HG03571 (cell line): ENCODE measurements around the gene RASA1.

Experiments used
- ATAC-seq: cut with Tn5 transposase; IDR thresholded peaks from one replicate; pipeline ENCODE4 v1.9.1; 2021; ENCODE audit not compliant: unreplicated experiment

RASA1 gene

GRCh38 chr5:87359106-87359505 lies 91.4 kb downstream of the RASA1 start:
- ATAC-seq: no peak

DNA sequence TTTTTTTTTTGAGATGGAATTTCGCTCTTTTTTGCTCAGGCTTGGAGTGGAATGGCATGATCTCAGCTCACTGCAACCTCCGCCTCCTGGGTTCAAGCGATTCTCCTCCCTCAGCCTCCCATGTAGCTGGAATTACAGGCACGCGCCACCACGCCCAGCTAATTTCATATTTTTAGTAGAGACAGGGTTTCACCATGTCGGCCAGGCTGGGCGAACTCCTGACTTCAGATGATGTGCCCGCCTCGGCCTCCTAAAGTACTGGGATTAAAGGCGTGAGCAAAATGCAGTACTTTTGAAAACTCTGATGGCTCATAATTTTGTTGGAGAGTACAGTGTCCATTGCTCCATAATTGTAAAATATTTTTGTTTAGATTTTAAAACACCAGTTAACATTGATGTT lies 92.4 kb downstream of the RASA1 start:
- ATAC-seq: no peak

DNA sequence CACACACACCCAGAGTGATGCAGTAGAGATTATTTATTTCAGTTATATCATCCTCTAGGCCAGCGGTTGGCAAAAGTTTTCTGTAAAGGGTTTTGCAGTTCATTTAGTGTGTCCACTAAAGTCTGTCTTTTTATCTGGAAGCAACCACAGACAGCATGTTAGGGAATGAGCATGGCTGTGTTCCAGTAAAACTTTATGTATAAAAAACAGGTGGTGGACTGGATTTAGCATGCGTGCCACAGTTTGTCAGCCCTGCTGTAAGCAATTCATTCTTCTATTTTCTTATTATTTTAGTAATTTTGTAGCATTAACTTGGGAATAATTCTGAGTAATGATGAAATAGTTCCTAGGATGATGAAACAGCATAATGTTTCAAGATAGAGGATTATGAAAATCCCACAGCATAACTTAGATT lies 93.4 kb downstream of the RASA1 start:
- no peak for ATAC-seq

GRCh38 chr5:87361536-87362213 lies 94.0 kb downstream of the RASA1 start:
- ATAC-seq: no peak

DNA sequence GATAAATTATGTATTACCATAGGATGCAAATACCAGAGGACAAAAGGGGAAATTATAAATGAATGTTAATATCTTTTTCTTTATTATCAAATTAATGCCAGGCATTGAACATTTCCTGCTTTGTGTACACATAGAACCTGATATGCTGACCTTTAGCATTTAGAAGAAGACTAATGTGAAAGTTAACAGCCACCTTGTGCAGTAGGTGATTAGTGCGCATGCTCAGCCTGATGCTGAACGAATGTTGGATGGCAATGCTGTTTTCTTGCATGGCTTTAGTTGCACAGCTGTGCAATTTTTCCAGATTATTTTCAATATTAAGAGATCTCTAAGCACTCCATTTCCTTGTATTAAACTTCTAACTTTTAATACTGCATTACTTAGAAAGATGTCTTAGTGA lies 99.6 kb downstream of the RASA1 start:
- no peak for ATAC-seq

DNA sequence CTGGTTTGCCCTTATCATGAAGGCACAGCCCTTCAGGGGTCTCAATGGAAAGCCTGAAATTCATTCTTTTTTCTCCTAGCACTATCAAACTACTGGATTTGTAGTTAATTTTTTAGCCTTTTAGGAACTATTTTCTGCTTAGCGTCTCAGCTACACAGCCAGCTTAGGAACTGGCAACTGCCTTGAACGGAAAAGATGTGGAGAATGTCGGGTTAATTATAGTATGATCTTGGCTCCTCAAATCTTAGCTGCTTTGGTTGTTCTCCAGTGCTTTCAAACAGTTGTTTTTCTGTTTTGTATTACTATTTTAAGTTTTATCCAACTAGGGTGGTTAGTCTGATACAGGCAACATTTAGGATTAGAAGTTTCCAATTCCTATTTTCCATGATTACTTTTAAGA lies 100.9 kb downstream of the RASA1 start:
- no peak for ATAC-seq

GRCh38 chr5:87369431-87369830 lies 101.7 kb downstream of the RASA1 start:
- no peak for ATAC-seq

- no peak for ATAC-seq
Measured at GRCh38 chr5:87372705-87373104, 105.0 kb downstream of the RASA1 start.

DNA sequence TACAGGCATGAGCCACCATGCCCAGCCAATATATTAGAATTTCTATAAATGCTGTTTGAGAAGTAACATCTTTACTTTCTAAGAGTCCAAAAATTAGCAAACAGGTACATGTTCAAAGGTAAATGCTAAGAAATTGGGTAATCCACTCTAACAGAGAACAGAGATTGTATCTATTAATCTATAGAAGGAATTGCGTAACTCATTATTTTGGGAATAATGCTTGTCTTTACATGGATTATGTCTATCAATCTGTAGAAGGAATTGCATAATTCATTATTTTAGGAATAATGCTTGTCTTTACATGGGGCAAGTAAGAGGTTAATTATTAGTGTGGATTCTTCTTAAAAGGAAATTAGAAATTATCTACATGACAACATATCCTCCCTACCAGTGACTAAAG lies 114.5 kb downstream of the RASA1 start:
- ATAC-seq: no peak

- ATAC-seq: no peak
Measured at GRCh38 chr5:87383216-87383615, 115.5 kb downstream of the RASA1 start.

GRCh38 chr5:87385802-87386201 lies 118.1 kb downstream of the RASA1 start:
- ATAC-seq: no peak

GRCh38 chr5:87388129-87388528 lies 120.4 kb downstream of the RASA1 start:
- no peak for ATAC-seq

DNA sequence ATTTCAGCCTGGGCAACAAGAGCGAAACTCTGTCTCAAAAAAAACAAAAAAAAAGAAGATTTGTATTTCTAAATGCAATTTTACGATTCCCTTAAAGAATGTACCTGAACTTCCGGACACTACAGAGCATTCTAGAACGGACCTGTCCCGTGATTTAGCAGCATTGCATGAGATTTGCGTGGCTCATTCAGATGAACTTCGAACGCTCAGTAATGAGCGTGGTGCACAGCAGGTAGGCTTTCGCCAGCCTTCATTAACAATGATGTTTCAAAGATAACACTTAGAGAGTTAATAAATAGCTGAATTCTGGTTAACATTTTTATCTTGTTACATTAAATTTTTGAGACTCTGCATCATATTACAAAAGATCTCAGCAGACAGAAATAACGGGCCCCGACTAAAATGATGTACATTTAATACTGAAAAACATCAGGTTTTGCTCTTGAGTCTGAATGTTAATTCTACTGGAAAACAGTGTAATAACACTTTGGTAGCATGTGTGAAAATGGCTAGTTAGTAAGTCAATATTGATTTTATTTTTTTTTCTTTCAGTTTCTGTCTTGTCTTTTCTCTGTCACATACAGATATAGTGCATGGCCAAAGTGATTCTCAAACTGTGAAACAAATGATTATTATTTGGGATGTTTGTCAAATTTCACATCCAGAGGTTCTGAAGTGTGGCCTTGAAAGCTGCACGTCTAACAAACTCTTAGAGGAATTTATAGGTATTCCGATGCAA lies 121.8 kb downstream of the RASA1 start:
- ATAC-seq: peak; percentile 8

GRCh38 chr5:87390075-87390474 lies 122.4 kb downstream of the RASA1 start:
- peak; percentile 58 for ATAC-seq

DNA sequence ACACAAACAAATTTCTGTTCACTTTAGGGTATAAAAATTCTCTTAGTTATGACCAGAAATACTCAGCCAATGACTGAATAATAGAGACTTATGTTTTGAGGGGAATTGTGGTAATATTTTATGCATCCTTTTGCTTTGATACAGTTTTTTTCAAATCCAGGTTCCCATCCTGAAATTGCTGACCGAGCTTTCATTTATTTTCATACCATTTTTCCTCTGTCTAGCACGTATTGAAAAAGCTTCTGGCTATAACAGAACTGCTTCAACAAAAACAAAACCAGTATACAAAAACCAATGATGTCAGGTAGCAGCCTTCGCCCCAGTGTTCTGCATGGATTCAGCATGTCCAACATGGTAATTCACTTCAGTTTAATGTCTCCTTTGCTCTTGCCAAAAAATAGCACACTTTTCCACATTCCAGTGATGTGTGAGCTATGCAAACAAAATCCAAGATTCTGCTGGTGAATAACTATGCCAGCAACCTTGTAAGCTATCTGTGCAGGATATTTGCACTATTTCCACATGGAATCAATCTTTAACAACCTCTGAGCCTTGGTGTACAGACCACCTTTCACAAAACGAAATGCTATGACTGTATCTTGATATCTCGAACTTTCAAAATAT lies 123.0 kb downstream of the RASA1 start:
- ATAC-seq: no peak

- ATAC-seq: no peak
Measured at GRCh38 chr5:87392170-87392569, 124.5 kb downstream of the RASA1 start.

- ATAC-seq: no peak
Measured at GRCh38 chr5:87392801-87393200, 125.1 kb downstream of the RASA1 start.

- ATAC-seq: no peak
Measured at GRCh38 chr5:87393331-87393730, 125.6 kb downstream of the RASA1 start.

GRCh38 chr5:87394411-87395165 lies 126.9 kb downstream of the RASA1 start:
- no peak for ATAC-seq

- ATAC-seq: no peak
Measured at GRCh38 chr5:87398981-87399614, 131.4 kb downstream of the RASA1 start.

- ATAC-seq: no peak
Measured at GRCh38 chr5:87399720-87400119, 132.0 kb downstream of the RASA1 start.
